SU-DHL-6 (cell line): ENCODE results near the gene AFAP1L1.

Experiments used
- CTCF ChIP-seq: fragments of 200-600 bp; sonication (generic); IDR thresholded peaks from one replicate; pipeline ENCODE4 v1.5.1; 2017; ENCODE audit warnings: antibody characterized with exemption, mild to moderate bottlenecking, low read length, moderate library complexity; ENCODE audit not compliant: insufficient read depth, poor library complexity, severe bottlenecking
- EZH2phosphoT487 ChIP-seq: fragments of 200-600 bp; sonication (generic), shearing (Covaris generic); conservative IDR thresholded peaks from 2 replicates; pipeline ENCODE4 v1.6.1; 2018; ENCODE audit warnings: mild to moderate bottlenecking, antibody characterized with exemption, low read length, moderate library complexity, mixed read lengths

GRCh38 chr5:149364719-149365118, 93.1 kb downstream of the AFAP1L1 start:
- TF ChIP-seq CTCF = no peak
- TF ChIP-seq EZH2phosphoT487 = no peak
